Choroid plexus epithelial cell (primary cell): ENCODE data around the gene EPHA3.

ENCODE experiments used
- DNase-seq: peaks from one replicate; pipeline ENCODE4 v3.0.0-alpha.2; 2010; ENCODE audit warnings: low read depth
- H3K4me3 ChIP-seq: 2 replicates; pipeline ENCODE4 v1.5.1; 2011; ENCODE audit warnings: low read depth, mild to moderate bottlenecking, control low read depth, low read length, moderate library complexity
- TF ChIP-seq, protein P1 (sequence below): conservative IDR thresholded peaks from 2 replicates; pipeline ENCODE4 v1.5.1; 2011; ENCODE audit warnings: low read depth, mild to moderate bottlenecking, control low read depth, inconsistent platforms, low read length, moderate library complexity

EPHA3 gene

DNA sequence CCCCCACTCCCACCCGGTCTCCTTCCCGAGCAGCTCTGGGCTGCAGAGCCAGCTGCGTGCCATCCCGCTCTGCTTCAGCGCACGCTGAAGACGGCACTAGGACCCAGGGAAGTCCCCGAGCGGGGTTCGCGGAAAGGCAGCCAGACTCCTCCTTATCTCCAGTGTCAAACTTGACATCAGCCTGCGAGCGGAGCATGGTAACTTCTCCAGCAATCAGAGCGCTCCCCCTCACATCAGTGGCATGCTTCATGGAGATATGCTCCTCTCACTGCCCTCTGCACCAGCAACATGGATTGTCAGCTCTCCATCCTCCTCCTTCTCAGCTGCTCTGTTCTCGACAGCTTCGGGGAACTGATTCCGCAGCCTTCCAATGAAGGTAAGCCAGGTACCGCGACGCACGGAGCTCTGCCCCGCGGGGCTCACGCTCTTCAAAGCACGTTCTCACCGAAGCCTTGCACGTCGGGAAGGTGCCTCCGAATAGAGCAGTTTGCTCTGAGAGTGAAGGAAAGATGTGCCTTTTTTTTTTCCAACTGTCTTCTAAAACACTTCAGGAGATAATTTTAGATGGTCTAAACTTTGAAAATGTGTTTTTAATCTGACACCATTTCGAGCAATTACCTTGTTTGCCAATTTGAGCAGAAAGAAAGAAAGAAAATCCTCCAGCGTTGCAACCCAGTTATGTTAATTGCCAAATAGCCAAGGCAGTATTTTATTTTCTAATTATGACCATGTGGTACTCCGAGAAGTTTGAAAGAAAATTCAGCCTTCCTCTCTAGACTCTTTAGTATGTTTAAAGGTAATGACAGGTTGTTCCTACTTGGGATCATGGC lies at the start of gene EPHA3:
TSS of gene EPHA3 (plus strand) at position 161 of the 830 bp plus-strand sequence. CDS start at position 289, 128 bp downstream.
- peak; percentile 88 for DNase-seq
- H3K4me3 ChIP-seq, result peak within 1 kb of the TSS; percentile 60
- TF ChIP-seq, protein P1, sequence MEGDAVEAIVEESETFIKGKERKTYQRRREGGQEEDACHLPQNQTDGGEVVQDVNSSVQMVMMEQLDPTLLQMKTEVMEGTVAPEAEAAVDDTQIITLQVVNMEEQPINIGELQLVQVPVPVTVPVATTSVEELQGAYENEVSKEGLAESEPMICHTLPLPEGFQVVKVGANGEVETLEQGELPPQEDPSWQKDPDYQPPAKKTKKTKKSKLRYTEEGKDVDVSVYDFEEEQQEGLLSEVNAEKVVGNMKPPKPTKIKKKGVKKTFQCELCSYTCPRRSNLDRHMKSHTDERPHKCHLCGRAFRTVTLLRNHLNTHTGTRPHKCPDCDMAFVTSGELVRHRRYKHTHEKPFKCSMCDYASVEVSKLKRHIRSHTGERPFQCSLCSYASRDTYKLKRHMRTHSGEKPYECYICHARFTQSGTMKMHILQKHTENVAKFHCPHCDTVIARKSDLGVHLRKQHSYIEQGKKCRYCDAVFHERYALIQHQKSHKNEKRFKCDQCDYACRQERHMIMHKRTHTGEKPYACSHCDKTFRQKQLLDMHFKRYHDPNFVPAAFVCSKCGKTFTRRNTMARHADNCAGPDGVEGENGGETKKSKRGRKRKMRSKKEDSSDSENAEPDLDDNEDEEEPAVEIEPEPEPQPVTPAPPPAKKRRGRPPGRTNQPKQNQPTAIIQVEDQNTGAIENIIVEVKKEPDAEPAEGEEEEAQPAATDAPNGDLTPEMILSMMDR, result no peak

GRCh38 chr3:89058371-89058770 lies 49.0 kb upstream of the EPHA3 start:
- TF ChIP-seq, protein P1, result no peak
- no peak overlapping the region for H3K4me3 ChIP-seq
- peak; percentile 20 for DNase-seq

DNA sequence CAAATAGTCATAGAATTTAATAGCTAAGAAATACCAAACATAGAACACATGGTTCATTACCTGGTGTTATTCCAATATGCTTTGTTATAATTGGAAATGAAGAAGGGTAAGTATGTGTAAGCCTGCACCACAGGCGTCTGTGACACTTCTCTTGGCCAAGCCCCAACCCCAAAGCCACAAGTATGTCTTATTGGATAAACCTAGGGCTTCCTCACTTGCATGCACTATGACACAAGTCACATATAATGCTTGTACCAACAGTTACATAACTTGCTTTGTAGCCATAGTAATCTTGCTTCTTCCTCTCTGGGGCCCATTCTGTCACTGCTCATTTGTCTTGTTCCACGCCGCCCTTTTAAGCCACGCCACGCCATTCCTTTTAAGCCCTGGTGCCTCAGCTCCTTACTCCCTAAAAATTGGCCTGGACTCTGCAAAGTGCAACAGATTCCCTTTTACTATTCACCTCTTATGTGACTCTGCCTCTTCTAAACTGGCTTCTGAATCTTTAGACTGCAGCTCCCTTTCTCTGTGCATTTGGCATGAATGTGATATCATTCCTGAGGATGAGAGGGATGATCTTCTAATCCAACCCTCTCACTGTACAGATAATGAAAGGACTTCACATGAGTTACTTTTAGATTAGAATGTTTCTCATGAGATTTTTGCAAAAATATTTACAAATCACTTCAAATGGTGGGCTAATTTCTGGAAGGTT lies 48.1 kb upstream of the EPHA3 start:
- DNase-seq, result peak; percentile 73
- TF ChIP-seq, protein P1, result no peak
- H3K4me3 ChIP-seq, result no peak overlapping the region

GRCh38 chr3:89061259-89061658 lies 46.2 kb upstream of the EPHA3 start:
- TF ChIP-seq, protein P1, result no peak
- H3K4me3 ChIP-seq, result no peak overlapping the region
- no peak for DNase-seq

GRCh38 chr3:89067736-89068135 lies 39.7 kb upstream of the EPHA3 start:
- TF ChIP-seq, protein P1, result no peak
- DNase-seq, result no peak
- no peak overlapping the region for H3K4me3 ChIP-seq

DNA sequence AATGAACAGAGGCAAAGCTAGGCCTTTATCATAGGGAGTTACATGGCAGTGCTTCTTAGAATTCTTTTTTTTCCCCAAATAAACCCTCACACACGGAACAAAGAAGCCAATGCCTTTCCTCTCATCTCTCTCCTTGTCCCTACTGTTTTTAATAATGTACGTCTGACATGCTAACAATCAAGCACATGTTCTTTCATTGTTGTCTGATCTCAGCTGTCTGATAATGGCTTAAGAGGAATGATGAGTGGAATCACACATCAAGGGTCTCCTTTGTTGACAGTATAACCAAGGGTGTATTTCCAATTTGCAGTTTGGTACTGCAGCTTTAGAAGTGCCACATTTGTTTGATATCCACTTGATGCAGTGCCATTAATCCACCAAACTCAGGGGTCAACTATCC lies 34.8 kb upstream of the EPHA3 start:
- no peak for DNase-seq
- TF ChIP-seq, protein P1, result no peak
- H3K4me3 ChIP-seq, result no peak overlapping the region
